HG02840 (cell line): ENCODE data around the gene TGFB3.

Source experiments
- ATAC-seq: cut with Tn5 transposase; IDR thresholded peaks from one replicate; pipeline ENCODE4 v1.9.1; 2021; ENCODE audit warnings: mild to moderate bottlenecking, moderate library complexity, moderate number of reproducible peaks; ENCODE audit not compliant: unreplicated experiment, low FRiP score

TGFB3 gene

GRCh38 chr14:75987201-75987970 lies 5.6 kb upstream of the TGFB3 start:
- ATAC-seq = no peak

DNA sequence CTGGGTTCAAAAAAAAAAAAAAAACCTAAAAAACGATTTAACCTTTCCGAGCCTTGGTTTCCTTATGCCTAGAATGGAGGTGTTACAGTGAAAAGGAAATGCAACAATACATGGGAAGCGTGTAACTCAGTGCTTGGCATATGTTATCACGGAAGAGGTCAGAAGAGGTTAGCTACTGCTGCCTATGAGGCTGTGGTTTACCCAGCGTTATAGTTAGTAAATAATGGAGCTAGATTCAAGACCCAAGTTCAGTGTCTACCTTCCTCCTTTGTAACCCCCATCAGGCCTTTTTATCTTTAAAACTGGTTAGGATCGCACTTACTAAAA lies 4.6 kb upstream of the TGFB3 start:
- ATAC-seq = no peak

- peak; percentile 65 for ATAC-seq
These were observed 4.0 kb upstream of the TGFB3 start, which contains the start of gene IFT43 for GRCh38 chr14:75985618-75986438. Gene IFT43 (plus strand): TSS chr14:75985763. CDS start chr14:75985787, 24 bp downstream.

GRCh38 chr14:75984674-75985073 lies 2.9 kb upstream of the TGFB3 start:
- no peak for ATAC-seq

DNA sequence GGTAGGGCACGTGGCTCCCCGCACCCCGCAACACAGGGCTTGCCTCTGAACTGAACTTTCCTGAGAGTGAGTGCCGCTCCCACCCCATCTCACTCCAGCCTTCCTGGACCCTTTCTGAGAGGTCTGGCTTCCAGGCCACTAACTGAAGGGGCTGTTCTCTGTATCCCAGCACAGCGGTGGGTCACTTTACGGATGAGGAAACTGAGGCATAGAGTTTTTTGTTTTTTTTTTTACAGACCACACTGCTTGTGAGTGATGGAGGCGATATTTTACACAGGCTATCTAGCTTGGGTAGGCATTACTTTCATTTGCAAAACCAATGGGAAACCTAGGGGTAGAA lies 1.2 kb upstream of the TGFB3 start:
- ATAC-seq = no peak

- no peak for ATAC-seq
These were observed 647 bp upstream of the TGFB3 start for GRCh38 chr14:75982266-75983018.

DNA sequence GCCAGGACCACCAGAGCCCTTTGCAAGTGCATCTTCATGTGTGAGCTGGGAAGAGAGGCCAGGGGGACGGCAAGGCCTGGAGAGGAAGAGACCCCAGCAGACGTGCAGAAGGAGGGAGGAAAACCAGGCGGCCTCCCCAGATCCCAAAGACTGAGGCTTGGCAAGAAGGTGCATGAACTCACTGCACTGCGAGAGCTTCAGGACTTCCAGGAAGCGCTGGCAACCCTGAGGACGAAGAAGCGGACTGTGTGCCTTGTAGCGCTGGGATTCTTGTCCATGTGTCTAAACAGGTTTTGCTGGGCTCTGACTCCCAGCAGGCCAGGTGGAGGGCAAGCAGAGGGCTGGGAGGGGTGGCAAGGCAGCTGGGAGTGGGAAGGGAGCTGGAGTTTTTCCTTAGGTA lies 939 bp downstream of the TGFB3 start:
- no peak for ATAC-seq

DNA sequence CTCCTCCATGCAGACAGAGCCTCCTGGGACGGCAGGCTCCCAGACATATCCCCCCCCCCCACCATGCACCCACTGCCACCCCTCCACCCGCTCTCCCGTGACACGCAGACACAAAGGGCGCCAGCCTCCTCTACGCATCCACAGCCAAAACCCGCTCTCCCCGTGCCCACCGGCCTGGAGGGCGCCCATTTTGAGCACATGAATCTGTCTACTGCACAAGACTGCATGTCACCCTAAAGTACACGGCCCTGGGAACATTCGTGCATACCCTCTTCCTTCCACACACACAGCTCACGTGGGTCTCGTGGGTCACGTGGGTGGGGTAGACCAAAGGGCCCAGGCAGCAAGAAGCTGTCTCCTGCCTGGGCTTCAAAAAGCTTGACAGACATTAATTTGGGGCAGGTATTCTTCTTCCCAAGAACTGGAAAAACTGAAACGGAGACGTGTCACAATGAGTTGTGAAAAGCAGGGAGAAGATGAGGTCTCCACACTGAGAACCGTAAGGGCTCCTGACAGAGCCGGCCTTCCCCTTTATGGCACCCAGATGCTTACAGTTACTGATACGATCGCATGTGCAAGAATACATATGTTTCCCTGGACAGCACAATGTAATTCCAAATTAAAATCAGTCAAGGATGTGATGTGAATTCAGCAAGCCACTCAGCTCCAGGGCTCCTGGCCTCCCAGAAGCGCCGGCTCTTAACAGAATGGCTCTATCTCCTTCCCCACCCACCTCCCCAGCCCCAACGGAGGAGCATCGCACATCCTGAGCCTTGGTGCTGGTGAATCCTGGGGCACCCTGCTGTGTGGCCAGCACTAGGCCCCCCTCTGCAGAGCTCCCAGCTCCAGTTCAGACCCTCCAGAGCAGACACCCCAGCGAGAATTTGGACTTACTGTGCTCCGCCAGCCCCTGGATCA lies 1.9 kb downstream of the TGFB3 start:
- ATAC-seq = no peak

GRCh38 chr14:75979071-75979571 lies 2.7 kb downstream of the TGFB3 start:
- no peak for ATAC-seq

GRCh38 chr14:75978249-75978731 lies 3.5 kb downstream of the TGFB3 start:
- ATAC-seq = no peak

DNA sequence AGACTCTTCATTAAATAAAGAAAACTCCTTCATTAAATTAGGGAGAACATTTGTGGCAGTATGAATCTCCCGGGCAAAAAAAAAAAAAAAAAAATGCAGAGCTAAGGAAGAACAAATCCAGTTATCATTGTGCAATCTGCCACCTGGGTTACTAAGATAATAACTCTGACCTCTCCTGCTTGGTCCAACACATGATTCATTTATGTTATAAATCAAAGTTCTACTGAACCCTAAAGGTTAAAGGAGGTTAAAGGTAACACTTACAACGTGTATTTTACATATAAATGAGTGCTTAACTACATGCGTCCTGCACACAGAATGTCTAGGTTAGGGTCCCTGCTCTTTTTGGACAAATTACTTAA lies 4.2 kb downstream of the TGFB3 start:
- ATAC-seq = no peak

- no peak for ATAC-seq
These were observed 4.8 kb downstream of the TGFB3 start for GRCh38 chr14:75976826-75977581.

DNA sequence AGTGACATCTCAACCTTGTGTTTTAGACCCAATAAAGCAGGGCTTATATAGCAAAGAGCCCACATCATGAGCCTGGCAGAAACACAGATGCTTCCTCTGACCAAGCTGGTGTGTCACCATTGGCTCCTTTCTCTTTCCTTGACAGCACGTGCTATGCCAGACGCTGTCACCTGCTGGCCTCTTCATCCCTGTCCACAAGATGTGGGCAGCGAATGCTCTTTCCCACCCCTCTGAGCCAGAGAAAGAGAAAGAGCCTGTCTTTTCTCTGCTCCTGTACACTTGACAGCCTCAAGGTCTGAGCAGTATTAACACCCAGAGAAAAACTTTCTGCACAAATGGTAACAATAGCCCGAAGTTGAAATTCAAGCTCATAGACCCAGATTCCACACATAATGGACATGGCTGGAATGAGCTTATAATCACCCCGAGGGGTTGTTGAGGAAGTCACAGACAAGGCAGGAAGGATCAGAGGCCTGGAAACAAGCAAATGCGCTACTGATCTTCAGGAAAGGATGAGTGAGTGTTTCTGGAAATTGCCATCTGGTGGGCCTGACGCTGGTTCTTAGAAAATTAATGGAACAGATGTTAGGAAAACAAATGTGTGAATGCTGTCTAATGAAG lies 8.9 kb downstream of the TGFB3 start:
- ATAC-seq = no peak

- no peak for ATAC-seq
These were observed 10.3 kb downstream of the TGFB3 start for GRCh38 chr14:75971509-75971908.

DNA sequence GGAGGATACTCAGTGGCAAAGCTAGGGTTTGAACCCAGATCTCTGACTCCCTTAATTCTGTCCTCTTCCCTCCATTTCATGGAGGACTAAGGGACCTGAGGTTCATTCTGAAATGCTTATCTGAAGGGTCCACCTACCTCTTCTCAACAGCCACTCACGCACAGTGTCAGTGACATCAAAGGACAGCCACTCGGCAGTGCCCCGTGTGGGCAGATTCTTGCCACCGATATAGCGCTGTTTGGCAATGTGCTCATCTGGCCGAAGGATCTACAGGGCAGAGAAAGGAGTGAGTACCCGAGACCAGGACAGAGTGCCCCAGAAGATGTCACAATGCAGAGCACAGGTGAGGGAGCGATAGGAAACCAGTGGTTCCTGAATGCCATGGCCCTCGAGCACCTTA lies 10.8 kb downstream of the TGFB3 start:
- no peak for ATAC-seq

GRCh38 chr14:75969891-75970290 lies 11.9 kb downstream of the TGFB3 start:
- no peak for ATAC-seq

- no peak for ATAC-seq
These were observed 12.7 kb downstream of the TGFB3 start for GRCh38 chr14:75969126-75969525.

- no peak for ATAC-seq
These were observed 13.3 kb downstream of the TGFB3 start for GRCh38 chr14:75968456-75968855.

- no peak for ATAC-seq
These were observed 13.9 kb downstream of the TGFB3 start for GRCh38 chr14:75967866-75968265.
